Endothelial cell of umbilical vein (primary cell): ENCODE data around the gene HLA-DPB1. TPM values are rescaled to one million over a fixed set of nuclear protein-coding genes. Genes with fewer than 3 reads are reported as not detected.

ENCODE experiments used
- BruUV-seq: library from RNA; stranded (reverse); fragments of 400-500 nt; replicated peaks from 2 replicates; lab custom pipeline; 2021; lab: Mats Ljungman, UMichigan
- CTCF ChIA-PET: fragments of 300-600, 350-600 bp; sonication (Branson Sonifier 250); formaldehyde crosslinking; loops from one replicate; lab custom pipeline; 2021; ENCODE audit warnings: antibody characterized with exemption, inconsistent platforms; lab: Charles Lee
- POLR2A ChIA-PET: fragments of 300-600, 350-600 bp; sonication (Branson Sonifier 250); formaldehyde crosslinking; loops from one replicate; lab custom pipeline; 2021; ENCODE audit warnings: antibody characterized with exemption, inconsistent platforms; lab: Charles Lee
- DNase-seq: peaks from one replicate; pipeline ENCODE4 v3.0.0-alpha.2; 2011; ENCODE audit warnings: low read depth, low spot score
- FAIRE-seq: peaks from 2 replicates; lab custom pipeline; 2011; peaks lifted over from hg19 to GRCh38; lab: Jason Lieb, UNC
- H2AFZ ChIP-seq: 2 replicates; pipeline ENCODE4 v1.6.0; 2012; ENCODE audit warnings: low read depth, low read length, control low read depth, inconsistent platforms
- H3K27ac ChIP-seq: 2 replicates; pipeline ENCODE4 v1.5.1; 2011; ENCODE audit warnings: low read depth, mild to moderate bottlenecking, control low read depth, low read length, moderate library complexity; ENCODE audit not compliant: insufficient read depth
- H3K27me3 ChIP-seq, 2 experiments: 2 replicates each; pipeline versions ENCODE4 v1.6.0 to v1.6.1; 2011; ENCODE audit warnings: low read length in 2 of 2, mixed read lengths in 1 of 2; ENCODE audit not compliant: control insufficient read depth in 2 of 2, insufficient read depth in 2 of 2
- H3K36me3 ChIP-seq, 2 experiments: 2 replicates in 1 of 2; 3 replicates in 1 of 2; pipeline ENCODE4 v1.5.1; 2011; ENCODE audit warnings: low read length in 2 of 2, mild to moderate bottlenecking in 1 of 2, moderate library complexity in 1 of 2; ENCODE audit not compliant: control insufficient read depth in 2 of 2, insufficient read depth in 2 of 2; ENCODE audit errors: extremely low read depth in 1 of 2
- H3K4me1 ChIP-seq: 3 replicates; pipeline ENCODE4 v1.5.1; 2011; ENCODE audit warnings: mild to moderate bottlenecking, low read length; ENCODE audit not compliant: control insufficient read depth, insufficient read depth; ENCODE audit errors: extremely low read depth
- H3K4me2 ChIP-seq: 2 replicates; pipeline ENCODE4 v1.6.1; 2011; ENCODE audit warnings: low read length, control low read depth, mixed read lengths; ENCODE audit not compliant: insufficient read depth
- H3K4me3 ChIP-seq, 3 experiments: fragments of 200-600 bp in 1 of 3; sonication (generic), shearing (Covaris generic) in 1 of 3; replicated peaks in 1 of 3; 2 replicates each; pipeline ENCODE4 v1.5.1; 2011 to 2016; ENCODE audit warnings: control low read depth in 3 of 3, low read length in 3 of 3, mild to moderate bottlenecking in 2 of 3, inconsistent platforms in 1 of 3, low read depth in 1 of 3, moderate library complexity in 1 of 3; ENCODE audit not compliant: insufficient read depth in 1 of 3
- H3K79me2 ChIP-seq: 2 replicates; pipeline ENCODE4 v1.6.0; 2012; ENCODE audit warnings: low read length, inconsistent platforms; ENCODE audit not compliant: control insufficient read depth, insufficient read depth
- H3K9ac ChIP-seq: replicated peaks from 2 replicates; pipeline ENCODE3; 2011; ENCODE audit warnings: low read length, control low read depth; ENCODE audit not compliant: insufficient read depth; ENCODE audit errors: extremely low read depth
- H3K9me1 ChIP-seq: replicated peaks from 3 replicates; pipeline ENCODE4 v1.6.0; 2011; ENCODE audit warnings: mild to moderate bottlenecking, low read length; ENCODE audit not compliant: control insufficient read depth, insufficient read depth; ENCODE audit errors: extremely low read depth
- H3K9me3 ChIP-seq: replicated peaks from 2 replicates; pipeline ENCODE4 v1.5.1; 2012; ENCODE audit warnings: low read length, inconsistent platforms; ENCODE audit not compliant: control insufficient read depth, insufficient read depth
- H4K20me1 ChIP-seq: replicated peaks from 2 replicates; pipeline ENCODE3; 2011; ENCODE audit warnings: mild to moderate bottlenecking, low read length; ENCODE audit not compliant: control insufficient read depth, insufficient read depth; ENCODE audit errors: extremely low read depth
- EZH2 ChIP-seq: IDR thresholded peaks from 2 replicates; pipeline ENCODE4 v1.6.1; 2012; ENCODE audit warnings: borderline replicate concordance, low read depth, mild to moderate bottlenecking, moderate library complexity, low read length, inconsistent platforms; ENCODE audit not compliant: severe bottlenecking
- FOS ChIP-seq: IDR thresholded peaks from 2 replicates; pipeline ENCODE4 v1.6.1; 2011; ENCODE audit warnings: mild to moderate bottlenecking, low read length, moderate library complexity, borderline replicate concordance; ENCODE audit not compliant: insufficient read depth
- GATA2 ChIP-seq: IDR thresholded peaks from 2 replicates; pipeline ENCODE4 v1.7.0; 2011; ENCODE audit warnings: low read depth, mild to moderate bottlenecking, moderate library complexity, mixed read lengths, low read length; ENCODE audit not compliant: insufficient read length, insufficient read depth
- JUN ChIP-seq: IDR thresholded peaks from 2 replicates; pipeline ENCODE4 v1.6.1; 2011; ENCODE audit warnings: borderline replicate concordance, low read depth; ENCODE audit not compliant: insufficient read length, insufficient read depth
- MYC ChIP-seq: IDR thresholded peaks from one replicate; pipeline ENCODE4 v1.6.1; 2011; ENCODE audit warnings: mild to moderate bottlenecking, low read depth, low read length
- POLR2A ChIP-seq: IDR thresholded peaks from 2 replicates; pipeline ENCODE4 v1.6.1; 2012; ENCODE audit warnings: low read depth, mild to moderate bottlenecking, control low read depth, low read length
- POLR2AphosphoS5 ChIP-seq: IDR thresholded peaks from 2 replicates; pipeline ENCODE4 v1.6.1; 2012; ENCODE audit warnings: low read depth, mild to moderate bottlenecking, control low read depth, low read length, moderate library complexity; ENCODE audit not compliant: insufficient read depth
- dilution Hi-C: fragments of 300-500 bp; cut with MboI; formaldehyde crosslinking; loops from one replicate; pipeline ENCODE4 v1.15.0; 2019; ENCODE audit warnings: low sequenced_read_pairs; ENCODE audit not compliant: extremely low pct_ligation_motif_present
- intact Hi-C: fragments of 100-400 bp; cut with micrococcal nuclease; formaldehyde crosslinking; loops from one replicate; pipeline ENCODE4 v1.10.0; 2022
- polyA plus RNA-seq, 4 experiments: library from polyadenylated mRNA; depleted of rRNA in 3 of 4; stranded (reverse) in 3 of 4; unstranded in 1 of 4; fragments of >200 nt; gene quantifications; 2 replicates each; pipeline versions ENCODE4 v1.2.1 to v1.2.3, GENCODE V29; 2011 to 2012; ENCODE audit warnings: missing spikeins in 1 of 4
- total RNA-seq: library from RNA; stranded (reverse); gene quantifications from 2 replicates; pipeline ENCODE4 v1.2.3, GENCODE V29; 2021
- TF ChIP-seq, protein P1 (sequence below): IDR thresholded peaks from 2 replicates; pipeline ENCODE4 v1.6.1; 2011; ENCODE audit not compliant: insufficient read depth, insufficient read length
- TF ChIP-seq, protein P2 (sequence below), 2 donors: IDR thresholded peaks; 1 replicate in 1 of 2; 2 replicates in 1 of 2; pipeline ENCODE4 v1.5.1; 2011; ENCODE audit warnings: low read length in 2 of 2, mild to moderate bottlenecking in 2 of 2, moderate library complexity in 2 of 2, control low read depth in 1 of 2, inconsistent platforms in 1 of 2, low read depth in 1 of 2; ENCODE audit not compliant: insufficient read depth in 1 of 2; ENCODE audit errors: extremely low read depth in 1 of 2

The HLA-DPB1 gene
- total and polyA plus RNA-seq, 2 donors (not counting 3 experiments of a cell fraction or from before 2014, with no cell fraction given) = 2.3 to 38.0 TPM

DNA sequence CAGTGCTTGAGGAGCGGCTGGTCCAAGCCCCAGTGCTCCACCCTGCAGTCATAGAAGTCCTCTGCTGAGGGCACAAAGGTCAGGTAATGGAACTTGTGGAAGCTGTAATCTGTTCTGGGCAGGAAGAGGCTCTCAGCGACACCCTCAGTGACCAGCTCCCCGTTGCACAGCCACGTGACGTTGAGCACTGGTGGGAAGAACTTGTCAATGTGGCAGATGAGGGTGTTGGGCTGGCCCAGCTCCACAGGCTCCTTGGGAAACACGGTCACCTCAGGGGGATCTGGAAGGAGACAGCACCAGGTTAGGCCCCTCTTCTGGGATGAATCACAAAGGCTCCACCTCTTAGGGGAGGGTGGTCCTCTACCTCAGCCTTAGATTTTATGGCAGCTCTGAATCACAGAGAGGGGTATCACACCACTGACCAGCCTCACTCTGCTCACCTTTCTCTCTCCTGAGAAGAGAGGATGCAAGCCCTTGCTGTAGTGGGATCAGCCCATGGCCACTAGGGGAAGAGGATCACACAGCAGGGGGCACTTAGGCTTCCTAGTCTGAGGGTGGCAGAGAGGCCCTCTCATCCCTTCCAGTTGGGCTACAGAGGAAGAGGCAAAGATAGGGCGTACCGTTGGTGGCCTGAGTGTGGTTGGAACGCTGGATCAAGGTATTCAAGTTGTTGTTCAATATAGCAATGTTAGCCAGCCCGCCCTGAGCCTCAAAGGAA lies 6.6 kb upstream of the HLA-DPB1 start:
- no peaks in the 10 kb centered on the region for H3K9me1 ChIP-seq
- H4K20me1 ChIP-seq = no peaks in the 10 kb centered on the region
- no peaks in the 10 kb centered on the region for H3K79me2 ChIP-seq
- H3K4me3 ChIP-seq = no peak overlapping the region
- POLR2A ChIA-PET = no interaction called here
- no peak for TF ChIP-seq POLR2A
- TF ChIP-seq, protein P1, sequence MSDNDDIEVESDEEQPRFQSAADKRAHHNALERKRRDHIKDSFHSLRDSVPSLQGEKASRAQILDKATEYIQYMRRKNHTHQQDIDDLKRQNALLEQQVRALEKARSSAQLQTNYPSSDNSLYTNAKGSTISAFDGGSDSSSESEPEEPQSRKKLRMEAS = no peak
- no peak for TF ChIP-seq GATA2
- TF ChIP-seq JUN = no peak
- no peak overlapping the region for H3K4me2 ChIP-seq
- no peaks in the 10 kb centered on the region for H3K9me3 ChIP-seq
- CTCF ChIA-PET = no interaction called here
- no peaks in the 10 kb centered on the region for H3K4me1 ChIP-seq
- no TSS peak for BruUV-seq
- no peaks in the 10 kb centered on the region for H3K27me3 ChIP-seq
- H3K27ac ChIP-seq = no peak overlapping the region
- no peak overlapping the region for H2AFZ ChIP-seq
- DNase-seq = no peak
- no peak overlapping the region for H3K9ac ChIP-seq
- intact Hi-C loops (no loop called here), dilution Hi-C loops (no loop called here)
- FAIRE-seq = no peak
- H3K36me3 ChIP-seq = no peaks in the 10 kb centered on the region

DNA sequence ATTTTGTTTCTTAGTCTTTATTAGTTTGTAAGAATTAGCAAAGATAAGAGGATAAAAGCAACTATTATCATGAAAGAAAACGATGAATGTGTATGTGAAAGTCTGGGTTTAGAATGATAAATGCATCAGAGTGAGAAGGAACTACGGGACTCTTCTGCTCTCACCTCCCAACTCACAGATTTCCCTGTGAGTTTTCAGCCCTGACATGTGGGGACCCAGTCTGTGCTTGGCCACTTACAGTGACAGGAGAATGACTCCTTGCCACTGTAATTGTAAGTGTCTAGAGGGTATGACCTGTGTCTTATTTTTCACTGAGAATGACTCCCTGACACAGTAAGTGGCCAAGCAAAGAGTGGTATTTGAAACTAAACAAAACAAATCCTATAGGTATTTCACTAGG lies 4.9 kb upstream of the HLA-DPB1 start:
- ChIA-PET POLR2A (no interaction called here), CTCF (interaction anchor here (1.0 kb wide), 1 partner anchor 17 kb away, joined by 3 read pairs; no protein-coding TSS in a partner anchor)
- Histone ChIP-seq H3K9ac (no peak overlapping the region), H3K27me3 (no peaks in the 10 kb centered on the region), H4K20me1 (no peaks in the 10 kb centered on the region), H3K4me3 (no peak overlapping the region), H3K4me2 (no peak overlapping the region), H3K4me1 (no peaks in the 10 kb centered on the region), H3K36me3 (no peaks in the 10 kb centered on the region), H3K9me3 (no peaks in the 10 kb centered on the region), H2AFZ (no peak overlapping the region), H3K79me2 (no peaks in the 10 kb centered on the region), H3K27ac (no peak overlapping the region), H3K9me1 (no peaks in the 10 kb centered on the region)
- intact Hi-C loops (no loop called here), dilution Hi-C loops (no loop called here)
- no TSS peak for BruUV-seq
- no peak for DNase-seq
- FAIRE-seq = no peak
- no peak for TF ChIP-seq JUN
- no peak for TF ChIP-seq FOS
- TF ChIP-seq, protein P2, sequence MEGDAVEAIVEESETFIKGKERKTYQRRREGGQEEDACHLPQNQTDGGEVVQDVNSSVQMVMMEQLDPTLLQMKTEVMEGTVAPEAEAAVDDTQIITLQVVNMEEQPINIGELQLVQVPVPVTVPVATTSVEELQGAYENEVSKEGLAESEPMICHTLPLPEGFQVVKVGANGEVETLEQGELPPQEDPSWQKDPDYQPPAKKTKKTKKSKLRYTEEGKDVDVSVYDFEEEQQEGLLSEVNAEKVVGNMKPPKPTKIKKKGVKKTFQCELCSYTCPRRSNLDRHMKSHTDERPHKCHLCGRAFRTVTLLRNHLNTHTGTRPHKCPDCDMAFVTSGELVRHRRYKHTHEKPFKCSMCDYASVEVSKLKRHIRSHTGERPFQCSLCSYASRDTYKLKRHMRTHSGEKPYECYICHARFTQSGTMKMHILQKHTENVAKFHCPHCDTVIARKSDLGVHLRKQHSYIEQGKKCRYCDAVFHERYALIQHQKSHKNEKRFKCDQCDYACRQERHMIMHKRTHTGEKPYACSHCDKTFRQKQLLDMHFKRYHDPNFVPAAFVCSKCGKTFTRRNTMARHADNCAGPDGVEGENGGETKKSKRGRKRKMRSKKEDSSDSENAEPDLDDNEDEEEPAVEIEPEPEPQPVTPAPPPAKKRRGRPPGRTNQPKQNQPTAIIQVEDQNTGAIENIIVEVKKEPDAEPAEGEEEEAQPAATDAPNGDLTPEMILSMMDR (IDR thresholded peaks at IDR 0.05; ENCODE audit: extremely low read depth in 1 of 2, insufficient read depth in 1 of 2, low read depth in 1 of 2, low read length in 2 of 2) = no peak
- TF ChIP-seq, protein P1 = no peak
- no peak for TF ChIP-seq MYC
- no peak for TF ChIP-seq EZH2
- TF ChIP-seq GATA2 = no peak
- no peak for TF ChIP-seq POLR2A
- TF ChIP-seq POLR2AphosphoS5 = no peak
